ENCODE data around the gene ZCCHC14. TPM values are rescaled to one million over a fixed set of nuclear protein-coding genes. Genes with fewer than 3 reads are reported as not detected.

Gene ZCCHC14
- total RNA-seq, 4 donors from 2014 or later: 12.9 to 24.7 (median 18.6) TPM

DNA sequence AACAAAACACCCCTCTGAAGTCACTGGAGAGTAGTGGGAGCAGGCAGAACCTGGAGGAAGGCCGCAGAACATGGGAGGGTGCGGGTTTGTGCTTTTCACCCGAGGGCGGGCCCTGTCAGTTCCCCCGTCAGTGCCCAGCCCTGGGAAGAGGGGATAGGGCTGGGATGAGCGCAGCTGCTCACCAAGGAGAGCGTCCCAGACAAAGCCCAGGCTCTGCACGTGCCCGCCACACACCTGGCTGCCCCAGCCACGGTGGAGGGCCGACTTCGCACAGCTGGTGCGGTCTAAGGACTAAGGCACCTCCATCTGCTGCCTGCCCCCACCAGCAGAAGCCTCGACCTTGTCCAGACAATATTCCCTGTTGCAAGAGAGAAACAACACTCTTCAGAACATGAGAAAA is 39.5 kb downstream of the ZCCHC14 start:
- no peak for DNase-seq (ENCODE audit: extremely low spot score)
- peaks cover 3 to 63% (median 44%) of the 10 kb centered on the region in 4 donors for H3K36me3 ChIP-seq
- intact Hi-C loops (cut with DNase I): loop anchor here (5.0 kb wide), 1 partner anchor 39 kb away; the partner anchor contains the start of gene ZCCHC14
- no peaks in the 10 kb centered on the region for H3K27me3 ChIP-seq
- no peak overlapping the region for H3K27ac ChIP-seq (replicated peaks in 1 of 4)
- WGBS: 88% methylated on average over 11 of the region's 14 CpGs
- no peaks in the 10 kb centered on the region for H3K9me3 ChIP-seq
- no peak overlapping the region for H3K4me3 ChIP-seq
- H3K4me1 ChIP-seq: peaks cover 13 to 21% (median 16%) of the 10 kb centered on the region in 4 donors
- TF ChIP-seq POLR2A (IDR thresholded peaks at IDR 0.05; ENCODE audit: low read depth): no peak
- TF ChIP-seq CTCF (IDR thresholded peaks at IDR 0.05): no peak
- TF ChIP-seq EP300 (IDR thresholded peaks at IDR 0.05): no peak
- no peak for TF ChIP-seq POLR2AphosphoS5 (IDR thresholded peaks at IDR 0.05)

DNA sequence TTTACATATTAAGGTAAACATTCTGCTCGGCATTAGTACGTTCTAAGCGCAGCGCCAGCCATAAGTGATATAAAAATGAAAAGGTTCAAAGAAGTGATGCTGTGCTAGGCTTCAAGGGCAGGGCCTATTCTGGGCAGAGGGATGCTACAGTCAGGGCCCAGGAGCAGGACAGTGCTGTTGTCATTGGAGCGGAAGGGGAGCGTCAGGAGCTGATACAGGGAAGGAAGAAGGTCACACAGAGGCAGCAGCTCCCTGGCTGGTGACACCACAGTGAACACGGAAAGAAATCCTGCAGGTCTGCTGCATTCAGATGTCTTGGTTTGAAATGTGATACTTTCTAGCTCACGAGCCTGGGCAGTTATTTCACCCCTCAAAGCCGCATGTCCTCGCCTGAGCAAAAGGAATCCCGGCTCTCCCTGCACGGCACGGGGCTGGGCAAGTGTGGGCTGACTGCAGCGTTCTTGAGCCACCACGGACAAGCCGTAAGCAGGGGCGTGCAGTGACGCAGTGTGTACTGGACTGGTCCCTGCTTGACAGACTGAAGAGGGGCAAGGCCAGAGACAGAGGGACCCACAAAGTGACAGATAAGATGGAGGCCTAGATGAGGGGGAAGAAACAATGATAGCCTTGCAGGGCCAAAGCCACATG is 41.1 kb downstream of the ZCCHC14 start:
- 95% methylated on average over 14 of the region's 18 CpGs for WGBS
- Histone ChIP-seq H3K4me1 (peaks cover 0 to 21% (median 16%) of the 10 kb centered on the region in 4 donors), H3K36me3 (peaks cover 0 to 59% (median 44%) of the 10 kb centered on the region in 4 donors), H3K27me3 (no peaks in the 10 kb centered on the region), H3K4me3 (no peak overlapping the region), H3K9me3 (no peaks in the 10 kb centered on the region), H3K27ac (replicated peaks in 1 of 4) (no peak overlapping the region)
- no peak for TF ChIP-seq CTCF (IDR thresholded peaks at IDR 0.05)
- no peak for TF ChIP-seq EP300 (IDR thresholded peaks at IDR 0.05)
- no peak for TF ChIP-seq POLR2AphosphoS5 (IDR thresholded peaks at IDR 0.05)
- TF ChIP-seq POLR2A (IDR thresholded peaks at IDR 0.05; ENCODE audit: low read depth): no peak
- intact Hi-C loops (cut with DNase I): loop anchor here (5.0 kb wide), 1 partner anchor 41 kb away; the partner anchor contains the start of gene ZCCHC14
- no peak for DNase-seq (ENCODE audit: extremely low spot score)

GRCh38 chr16:87448866-87449265 is 44.0 kb downstream of the ZCCHC14 start:
- H3K36me3 ChIP-seq: peaks cover 0 to 66% (median 39%) of the 10 kb centered on the region in 4 donors
- intact Hi-C loops (cut with DNase I): no loop called here

GRCh38 chr16:87447323-87447722 is 45.5 kb downstream of the ZCCHC14 start:
- no peak overlapping the region for H3K4me3 ChIP-seq
- intact Hi-C loops (cut with DNase I): no loop called here
- no peak for DNase-seq (ENCODE audit: extremely low spot score)
- H3K4me1 ChIP-seq: peaks cover 0 to 23% (median 21%) of the 10 kb centered on the region in 4 donors
- H3K36me3 ChIP-seq: peaks cover 0 to 50% (median 26%) of the 10 kb centered on the region in 4 donors
- peak overlapping the region; percentile 69 to 80 (median 73) for H3K27ac ChIP-seq (replicated peaks in 1 of 4)
- no peaks in the 10 kb centered on the region for H3K27me3 ChIP-seq
- peak in 1 of 2 donors; percentile 37 for TF ChIP-seq POLR2AphosphoS5 (IDR thresholded peaks at IDR 0.05)
- TF ChIP-seq EP300 (IDR thresholded peaks at IDR 0.05): no peak
- no peaks in the 10 kb centered on the region for H3K9me3 ChIP-seq
- WGBS: 52% methylated on average over 6 of the region's 6 CpGs

More at GRCh38 chr16:87448866-87449265, 44.0 kb downstream of the ZCCHC14 start:
- Histone ChIP-seq H3K27me3 (no peaks in the 10 kb centered on the region), H3K27ac (replicated peaks in 1 of 4) (no peak overlapping the region), H3K4me1 (peaks cover 0 to 23% (median 21%) of the 10 kb centered on the region in 4 donors), H3K9me3 (no peaks in the 10 kb centered on the region), H3K4me3 (no peak overlapping the region)
- DNase-seq (ENCODE audit: extremely low spot score): no peak
- TF ChIP-seq EP300 (IDR thresholded peaks at IDR 0.05) (no peak), POLR2A (IDR thresholded peaks at IDR 0.05; ENCODE audit: low read depth) (no peak), CTCF (IDR thresholded peaks at IDR 0.05) (no peak), POLR2AphosphoS5 (IDR thresholded peaks at IDR 0.05) (no peak)
- 100% methylated on average over 11 of the region's 12 CpGs for WGBS

DNA sequence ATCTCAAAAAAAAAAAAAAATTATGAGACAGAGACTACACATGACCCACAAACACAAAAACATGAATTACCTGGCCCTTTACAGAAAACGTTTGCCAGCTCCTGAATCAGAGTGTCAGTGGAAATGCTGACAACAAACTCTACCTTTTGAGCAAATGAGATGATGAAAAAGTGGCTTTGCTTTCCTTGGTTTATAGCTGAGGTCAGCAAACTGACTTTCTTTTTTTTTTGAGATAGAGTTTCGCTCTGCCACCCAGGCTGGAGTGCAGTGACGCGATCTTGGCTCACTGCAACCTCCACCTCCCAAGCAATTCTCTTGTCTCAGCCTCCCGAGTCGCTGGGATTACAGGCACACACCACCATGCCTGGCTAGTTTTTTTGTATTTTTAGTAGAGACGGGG is 46.3 kb downstream of the ZCCHC14 start:
- TF ChIP-seq POLR2AphosphoS5 (IDR thresholded peaks at IDR 0.05) (no peak), POLR2A (IDR thresholded peaks at IDR 0.05; ENCODE audit: low read depth) (no peak), EP300 (IDR thresholded peaks at IDR 0.05) (no peak), CTCF (IDR thresholded peaks at IDR 0.05) (no peak)
- no peaks in the 10 kb centered on the region for H3K9me3 ChIP-seq
- H3K4me1 ChIP-seq: peaks cover 0 to 23% (median 21%) of the 10 kb centered on the region in 4 donors
- H3K27me3 ChIP-seq: no peaks in the 10 kb centered on the region
- no peak overlapping the region for H3K4me3 ChIP-seq
- intact Hi-C loops (cut with DNase I): no loop called here
- no peak for DNase-seq (ENCODE audit: extremely low spot score)
- H3K27ac ChIP-seq (replicated peaks in 1 of 4): peak overlapping the region; percentile 69 to 80 (median 73)
- H3K36me3 ChIP-seq: peaks cover 0 to 42% (median 18%) of the 10 kb centered on the region in 4 donors
- 95% methylated on average over 7 of the region's 7 CpGs for WGBS

All from esophagus muscularis mucosa (tissue), 4 donors.